ENCODE data around the gene MYOZ1. TPM values are rescaled to one million over a fixed set of nuclear protein-coding genes. Genes with fewer than 3 reads are reported as not detected.
"Not testable (repeated sequence)": the region's sequence is repeated elsewhere in the genome, so short reads cannot be mapped to it uniquely, and the experiment has no call there.

Gene MYOZ1
- total and polyA plus RNA-seq, 2 of the 8 experiments (the other 6 are each of a cell fraction or from before 2014, with no cell fraction given) = 2.6 to 3.3 TPM

- H2AFZ ChIP-seq (ENCODE audit: low read length); H2BK20ac ChIP-seq (ENCODE audit: low read length); H3K9me3 ChIP-seq (ENCODE audit: insufficient read depth in 2 of 2, low read depth in 1 of 2, low read length in 1 of 2); H2BK5ac ChIP-seq (ENCODE audit: low read depth, low read length); H4K91ac ChIP-seq (replicated peaks; ENCODE audit: insufficient read length, low read length); H4K8ac ChIP-seq (ENCODE audit: extremely low read depth, insufficient read depth, low read length); H3K4me2 ChIP-seq (ENCODE audit: insufficient read depth in 1 of 2, low read depth in 2 of 2, low read length in 2 of 2); H3K79me1 ChIP-seq (ENCODE audit: low read depth, low read length); DNase-seq (ENCODE audit: low read depth in 1 of 2, low spot score in 2 of 2); H3K4me1 ChIP-seq (replicated peaks in 1 of 4; ENCODE audit: control insufficient read depth in 3 of 4, insufficient read depth in 4 of 4, low read length in 3 of 4); H3K4ac ChIP-seq (replicated peaks; ENCODE audit: insufficient read length, low read depth, low read length); H3K23ac ChIP-seq (ENCODE audit: insufficient read length); H2BK15ac ChIP-seq (ENCODE audit: low read length); H3K23me2 ChIP-seq (ENCODE audit: low read depth, low read length); H4K20me1 ChIP-seq (replicated peaks in 1 of 2; ENCODE audit: control insufficient read depth in 1 of 2, insufficient read depth in 2 of 2, low read length in 2 of 2); H3K27ac ChIP-seq (ENCODE audit: low read depth, low read length); H3K4me3 ChIP-seq (ENCODE audit: extremely low read depth in 1 of 4, insufficient read depth in 2 of 4, low read depth in 3 of 4, low read length in 4 of 4); H3K9ac ChIP-seq (replicated peaks in 1 of 4; ENCODE audit: extremely low read depth in 1 of 4, low read depth in 3 of 4, low read length in 3 of 4); H3K56ac ChIP-seq (replicated peaks; ENCODE audit: insufficient read length, low read depth, low read length); H2AK5ac ChIP-seq (ENCODE audit: low read depth, low read length); H3K36me3 ChIP-seq (ENCODE audit: control insufficient read depth in 2 of 4, insufficient read depth in 4 of 4, low read length in 3 of 4); H2BK12ac ChIP-seq (ENCODE audit: low read depth, low read length); H3K79me2 ChIP-seq (ENCODE audit: control insufficient read depth in 1 of 2, insufficient read depth in 2 of 2, low read length in 2 of 2); H4K5ac ChIP-seq (ENCODE audit: insufficient read length, low read depth, low read length); FAIRE-seq; H2BK120ac ChIP-seq (replicated peaks; ENCODE audit: low read depth, low read length); H3K14ac ChIP-seq (ENCODE audit: insufficient read length); H3K27me3 ChIP-seq (replicated peaks in 1 of 4; ENCODE audit: control insufficient read depth in 3 of 4, extremely low read depth in 1 of 4, insufficient read depth in 3 of 4, low read length in 3 of 4); H3K18ac ChIP-seq (ENCODE audit: extremely low read depth, low read length): not testable (repeated sequence)
- ChIA-PET POLR2A (ENCODE audit: partially characterized antibody) (interaction anchor here (1.3 kb wide), 1 partner anchor 9 kb away, joined by 3 read pairs; no protein-coding TSS in a partner anchor), CTCF (ENCODE audit: partially characterized antibody) (interaction anchor here (0.9 to 1.6 kb wide), 2 partner anchors 18 to 20 kb away, joined by 3 to 5 read pairs; no protein-coding TSS in a partner anchor)
- 88% methylated on average over 9 of the region's 10 CpGs; no CpG with 5 or more reads in 1 of the 2 experiments for WGBS, 2 experiments (ENCODE audit: extremely low coverage in 1 of 2, insufficient coverage in 1 of 2, insufficient read length in 1 of 2, insufficient replicate concordance in 2 of 2, low coverage in 1 of 2, low lambda C conversion rate in 2 of 2, missing lambda C conversion rate in 1 of 2)
Measured at GRCh38 chr10:73663621-73664020, 22.3 kb upstream of the MYOZ1 start.

DNA sequence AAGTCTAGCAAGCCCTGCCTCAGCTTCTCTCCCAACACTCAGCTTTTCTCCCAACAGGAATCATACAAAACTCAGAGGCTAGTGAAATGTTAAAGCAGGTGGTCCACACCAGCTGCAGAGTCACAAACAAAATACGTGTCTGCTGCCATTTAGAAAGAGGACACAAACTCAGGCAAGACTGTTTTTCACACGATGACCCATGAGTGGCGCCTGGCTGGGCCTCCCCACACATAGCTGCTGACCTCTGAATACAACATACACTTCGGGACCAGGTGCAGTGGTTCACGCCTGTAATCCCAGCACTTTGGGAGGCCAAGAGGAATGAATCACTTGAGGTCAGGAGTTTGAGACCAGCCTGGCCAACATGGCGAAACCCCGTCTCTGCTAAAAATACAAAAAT, 21.4 kb upstream of the MYOZ1 start:
- FAIRE-seq; DNase-seq (ENCODE audit: low read depth in 1 of 2, low spot score in 2 of 2); H2BK20ac ChIP-seq (ENCODE audit: low read length); H3K4ac ChIP-seq (replicated peaks; ENCODE audit: insufficient read length, low read depth, low read length); H2AFZ ChIP-seq (ENCODE audit: low read length); H4K8ac ChIP-seq (ENCODE audit: extremely low read depth, insufficient read depth, low read length); H3K14ac ChIP-seq (ENCODE audit: insufficient read length); H3K79me1 ChIP-seq (ENCODE audit: low read depth, low read length); H2AK5ac ChIP-seq (ENCODE audit: low read depth, low read length); H3K79me2 ChIP-seq (ENCODE audit: control insufficient read depth in 1 of 2, insufficient read depth in 2 of 2, low read length in 2 of 2); H2BK5ac ChIP-seq (ENCODE audit: low read depth, low read length); H4K91ac ChIP-seq (replicated peaks; ENCODE audit: insufficient read length, low read length); H3K4me2 ChIP-seq (ENCODE audit: insufficient read depth in 1 of 2, low read depth in 2 of 2, low read length in 2 of 2); H3K56ac ChIP-seq (replicated peaks; ENCODE audit: insufficient read length, low read depth, low read length); H4K5ac ChIP-seq (ENCODE audit: insufficient read length, low read depth, low read length); H3K4me1 ChIP-seq (replicated peaks in 1 of 4; ENCODE audit: control insufficient read depth in 3 of 4, insufficient read depth in 4 of 4, low read length in 3 of 4); H3K23me2 ChIP-seq (ENCODE audit: low read depth, low read length); H3K4me3 ChIP-seq (ENCODE audit: extremely low read depth in 1 of 4, insufficient read depth in 2 of 4, low read depth in 3 of 4, low read length in 4 of 4); H2BK15ac ChIP-seq (ENCODE audit: low read length); H3K27ac ChIP-seq (ENCODE audit: low read depth, low read length); H3K9ac ChIP-seq (replicated peaks in 1 of 4; ENCODE audit: extremely low read depth in 1 of 4, low read depth in 3 of 4, low read length in 3 of 4); H3K23ac ChIP-seq (ENCODE audit: insufficient read length); H3K36me3 ChIP-seq (ENCODE audit: control insufficient read depth in 2 of 4, insufficient read depth in 4 of 4, low read length in 3 of 4); H4K20me1 ChIP-seq (replicated peaks in 1 of 2; ENCODE audit: control insufficient read depth in 1 of 2, insufficient read depth in 2 of 2, low read length in 2 of 2); H3K9me3 ChIP-seq (ENCODE audit: insufficient read depth in 2 of 2, low read depth in 1 of 2, low read length in 1 of 2); H2BK12ac ChIP-seq (ENCODE audit: low read depth, low read length); H3K27me3 ChIP-seq (replicated peaks in 1 of 4; ENCODE audit: control insufficient read depth in 3 of 4, extremely low read depth in 1 of 4, insufficient read depth in 3 of 4, low read length in 3 of 4); H3K18ac ChIP-seq (ENCODE audit: extremely low read depth, low read length); H2BK120ac ChIP-seq (replicated peaks; ENCODE audit: low read depth, low read length): not testable (repeated sequence)
- WGBS, 2 experiments (ENCODE audit: extremely low coverage in 1 of 2, insufficient coverage in 1 of 2, insufficient read length in 1 of 2, insufficient replicate concordance in 2 of 2, low coverage in 1 of 2, low lambda C conversion rate in 2 of 2, missing lambda C conversion rate in 1 of 2) = 85% methylated on average over 7 of the region's 7 CpGs; no CpG with 5 or more reads in 1 of the 2 experiments
- ChIA-PET POLR2A (ENCODE audit: partially characterized antibody) (interaction anchor here (2.4 kb wide), 1 partner anchor 12 kb away, joined by 5 read pairs; no protein-coding TSS in a partner anchor), CTCF (ENCODE audit: partially characterized antibody) (interaction anchor here (0.9 to 1.6 kb wide), 2 partner anchors 17 to 19 kb away, joined by 3 to 5 read pairs; no protein-coding TSS in a partner anchor)
